ENCODE data around the gene DPH6.
"Not testable (repeated sequence)": the region's sequence is repeated elsewhere in the genome, so short reads cannot be mapped to it uniquely, and the experiment has no call there.

Gene DPH6

DNA sequence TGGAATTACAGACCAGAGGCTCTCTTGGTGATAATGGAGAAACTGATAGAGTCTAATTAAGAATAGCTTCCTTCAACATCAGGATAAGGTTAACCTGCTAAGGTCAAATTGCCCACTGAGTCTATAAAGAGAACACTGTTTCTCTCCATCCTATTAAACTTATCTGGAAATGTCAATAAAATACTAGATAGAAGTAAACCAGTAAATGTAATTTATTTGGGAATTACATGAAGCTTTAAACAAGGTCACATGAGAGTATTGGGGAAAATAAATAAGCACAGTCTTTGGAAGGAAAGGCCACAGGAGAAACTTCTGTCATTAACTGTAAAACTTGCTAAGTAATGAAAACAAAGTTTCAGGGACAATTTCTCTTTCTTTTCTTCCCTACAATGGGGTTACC is 118.5 kb downstream of the DPH6 start:
- Histone ChIP-seq H4K20me1 (no peaks in the 10 kb centered on the region), H3K27me3 (no peaks in the 10 kb centered on the region), H3K27ac (no peak overlapping the region), H3K36me3 (no peaks in the 10 kb centered on the region), H3K4me1 (no peaks in the 10 kb centered on the region), H3K9me3 (no peaks in the 10 kb centered on the region), H3K9ac (no peak overlapping the region), H3K4me2 (no peak overlapping the region), H3K4me3 (no peak overlapping the region)
- no peak for TF ChIP-seq Cebpa-rat (IDR thresholded peaks at IDR 0.05)

DNA sequence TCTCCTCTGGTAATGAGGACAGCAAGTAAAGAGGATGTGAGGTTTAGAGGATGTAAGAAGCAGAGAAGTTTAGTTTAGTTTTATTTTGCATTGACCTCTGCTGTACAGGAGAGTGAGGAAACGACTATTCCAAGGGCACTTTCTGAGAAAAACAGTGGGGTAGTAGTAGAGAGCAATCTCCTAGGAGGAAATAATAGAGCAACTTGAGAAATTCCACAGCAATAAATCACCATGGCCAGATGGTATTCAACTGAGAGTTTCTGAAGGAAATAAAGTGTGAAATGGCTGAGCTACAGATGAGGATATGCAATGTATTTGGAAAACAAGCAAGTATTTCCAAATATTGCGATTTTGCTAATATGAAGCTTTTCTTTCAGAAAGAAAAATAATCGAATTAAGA is 118.9 kb downstream of the DPH6 start:
- Histone ChIP-seq H3K4me2 (no peak overlapping the region), H3K4me1 (no peaks in the 10 kb centered on the region), H3K4me3 (no peak overlapping the region), H3K27me3 (no peaks in the 10 kb centered on the region), H3K27ac (no peak overlapping the region), H3K36me3 (no peaks in the 10 kb centered on the region), H4K20me1 (no peaks in the 10 kb centered on the region), H3K9me3 (no peaks in the 10 kb centered on the region), H3K9ac (no peak overlapping the region)
- TF ChIP-seq Cebpa-rat (IDR thresholded peaks at IDR 0.05), result no peak

DNA sequence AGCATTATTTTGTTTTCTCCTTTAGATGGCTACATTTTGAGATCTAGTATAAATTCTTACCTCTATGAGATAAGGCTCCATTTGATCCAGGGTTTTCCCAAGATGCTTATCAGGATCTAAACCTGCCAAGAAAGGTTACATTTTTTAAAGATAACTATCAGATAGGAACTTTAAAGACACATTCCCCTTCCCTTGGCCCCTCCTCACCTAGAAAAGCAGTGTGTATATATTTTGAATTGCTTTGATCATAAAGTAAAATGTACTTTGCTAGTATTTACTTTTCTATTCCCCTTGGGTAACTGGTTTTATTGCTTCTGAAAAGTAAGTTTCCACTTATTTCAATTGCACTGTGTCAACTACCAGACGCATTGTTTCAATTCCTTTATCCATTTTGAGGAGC is 135.2 kb downstream of the DPH6 start:
- no peaks in the 10 kb centered on the region for H3K9me3 ChIP-seq
- no peak for TF ChIP-seq Cebpa-rat (IDR thresholded peaks at IDR 0.05)
- no peaks in the 10 kb centered on the region for H3K27me3 ChIP-seq
- H3K9ac ChIP-seq, result no peak overlapping the region
- no peak overlapping the region for H3K4me2 ChIP-seq
- H3K4me3 ChIP-seq, result no peak overlapping the region
- H3K4me1 ChIP-seq, result no peaks in the 10 kb centered on the region
- H3K36me3 ChIP-seq, result no peaks in the 10 kb centered on the region
- H4K20me1 ChIP-seq, result no peaks in the 10 kb centered on the region
- no peak overlapping the region for H3K27ac ChIP-seq

GRCh38 chr15:35399901-35400300 is 146.1 kb downstream of the DPH6 start:
- Histone ChIP-seq H3K9me3 (no peaks in the 10 kb centered on the region), H3K27ac (no peak overlapping the region), H3K4me3 (no peak overlapping the region), H3K27me3 (no peaks in the 10 kb centered on the region), H3K36me3 (no peaks in the 10 kb centered on the region), H4K20me1 (no peaks in the 10 kb centered on the region), H3K9ac (no peak overlapping the region), H3K4me1 (no peaks in the 10 kb centered on the region), H3K4me2 (no peak overlapping the region)
- no peak for TF ChIP-seq Cebpa-rat (IDR thresholded peaks at IDR 0.05)

- Histone ChIP-seq H3K4me1 (peaks cover 20% of the 10 kb centered on the region), H3K36me3 (no peaks in the 10 kb centered on the region), H4K20me1 (no peaks in the 10 kb centered on the region), H3K4me2 (no peak overlapping the region), H3K9ac (no peak overlapping the region), H3K27me3 (no peaks in the 10 kb centered on the region), H3K27ac (no peak overlapping the region), H3K4me3 (no peak overlapping the region), H3K9me3 (no peaks in the 10 kb centered on the region)
- no peak for TF ChIP-seq Cebpa-rat (IDR thresholded peaks at IDR 0.05)
Measured at GRCh38 chr15:35397027-35397426, 148.9 kb downstream of the DPH6 start.

GRCh38 chr15:35394416-35394815 is 151.5 kb downstream of the DPH6 start:
- no peak overlapping the region for H3K9ac ChIP-seq

DNA sequence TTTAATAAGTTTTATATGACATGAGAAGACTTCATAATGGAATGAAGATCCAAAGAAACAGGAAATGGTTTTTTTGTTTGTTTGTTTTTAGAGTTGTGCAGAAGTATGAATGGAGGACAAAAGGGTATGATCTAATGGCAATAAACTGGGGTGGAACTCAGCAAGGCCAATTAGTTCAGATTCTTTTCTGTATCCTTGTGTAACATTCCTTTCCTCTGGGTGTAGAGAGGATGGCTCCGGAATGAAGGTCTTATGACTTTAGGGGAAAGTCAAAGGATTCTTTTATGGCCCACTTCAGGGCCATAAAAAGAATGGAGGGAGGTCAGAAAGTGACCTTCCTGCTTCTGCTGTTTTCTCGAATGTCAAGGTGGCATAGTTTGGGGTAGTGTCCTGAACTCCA is 152.6 kb downstream of the DPH6 start:
- Histone ChIP-seq H3K9ac (no peak overlapping the region), H3K9me3 (peaks cover 7% of the 10 kb centered on the region; the same call in 1 of the 2 replicates), H3K27me3 (no peaks in the 10 kb centered on the region), H3K36me3 (no peaks in the 10 kb centered on the region), H3K27ac (no peak overlapping the region), H3K4me3 (no peak overlapping the region), H3K4me1 (peaks cover 20% of the 10 kb centered on the region), H3K4me2 (peak overlapping the region; percentile 61), H4K20me1 (no peaks in the 10 kb centered on the region)
- TF ChIP-seq Cebpa-rat (IDR thresholded peaks at IDR 0.05), result no peak

More at GRCh38 chr15:35394416-35394815, 151.5 kb downstream of the DPH6 start:
- no peaks in the 10 kb centered on the region for H3K27me3 ChIP-seq
- H3K4me1 ChIP-seq, result peaks cover 20% of the 10 kb centered on the region
- no peak overlapping the region for H3K27ac ChIP-seq
- H3K4me3 ChIP-seq, result no peak overlapping the region
- no peaks in the 10 kb centered on the region for H4K20me1 ChIP-seq
- H3K36me3 ChIP-seq, result no peaks in the 10 kb centered on the region
- TF ChIP-seq Cebpa-rat (IDR thresholded peaks at IDR 0.05), result no peak
- H3K4me2 ChIP-seq, result peak overlapping the region; percentile 61
- H3K9me3 ChIP-seq, result peaks cover 7% of the 10 kb centered on the region; the same call in 1 of the 2 replicates

DNA sequence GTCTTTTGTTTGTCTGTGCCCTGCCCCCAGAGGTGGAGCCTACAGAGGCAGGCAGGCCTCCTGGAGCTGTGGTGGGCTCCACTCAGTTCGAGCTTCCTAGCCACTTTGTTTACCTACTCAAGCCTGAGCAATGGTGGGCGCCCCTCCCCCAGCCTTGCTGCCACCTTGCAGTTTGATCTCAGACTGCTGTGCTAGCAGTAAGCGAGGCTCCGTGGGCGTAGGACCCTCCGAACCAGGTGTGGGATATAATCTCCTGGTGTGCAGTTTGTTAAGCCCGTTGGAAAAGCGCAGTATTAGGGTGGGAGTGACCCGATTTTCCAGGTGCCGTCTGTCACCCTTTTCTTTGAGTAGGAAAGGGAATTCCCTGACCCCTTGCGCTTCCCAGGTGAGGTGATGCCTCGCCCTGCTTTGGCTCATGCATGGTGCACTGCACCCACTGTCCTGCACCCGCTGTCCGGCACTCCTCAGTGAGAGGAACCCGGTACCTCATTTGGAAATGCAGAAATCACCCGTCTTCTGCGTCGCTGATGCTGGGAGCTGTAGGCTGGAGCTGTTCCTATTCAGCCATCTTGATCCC is 154.5 kb downstream of the DPH6 start:
- H3K4me2 ChIP-seq, H3K36me3 ChIP-seq, H3K4me3 ChIP-seq, H3K27me3 ChIP-seq, H4K20me1 ChIP-seq, H3K9me3 ChIP-seq, H3K9ac ChIP-seq, H3K27ac ChIP-seq: not testable (repeated sequence)
- H3K4me1 ChIP-seq, result peaks cover 20% of the 10 kb centered on the region

DNA sequence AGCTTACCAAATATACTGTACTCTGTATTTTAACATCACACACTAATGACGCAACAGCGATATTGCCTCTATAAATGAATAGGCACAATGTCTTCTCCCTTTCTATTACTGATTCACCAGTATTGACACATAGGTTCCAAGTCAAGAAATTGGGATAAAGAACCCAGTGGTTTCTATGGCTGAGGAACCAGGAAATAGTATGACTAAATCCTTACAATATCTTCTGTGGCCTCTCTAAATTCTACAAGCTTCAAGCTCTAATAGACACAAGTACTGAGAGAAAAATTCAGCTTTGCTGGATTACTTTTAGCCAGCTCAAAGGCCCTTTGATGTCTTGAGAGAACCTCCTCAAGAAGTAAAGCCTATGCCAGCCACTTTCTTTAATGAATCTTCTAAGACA is 162.5 kb downstream of the DPH6 start:
- no peak for TF ChIP-seq Cebpa-rat (IDR thresholded peaks at IDR 0.05)
- H3K27ac ChIP-seq, result no peak overlapping the region

DNA sequence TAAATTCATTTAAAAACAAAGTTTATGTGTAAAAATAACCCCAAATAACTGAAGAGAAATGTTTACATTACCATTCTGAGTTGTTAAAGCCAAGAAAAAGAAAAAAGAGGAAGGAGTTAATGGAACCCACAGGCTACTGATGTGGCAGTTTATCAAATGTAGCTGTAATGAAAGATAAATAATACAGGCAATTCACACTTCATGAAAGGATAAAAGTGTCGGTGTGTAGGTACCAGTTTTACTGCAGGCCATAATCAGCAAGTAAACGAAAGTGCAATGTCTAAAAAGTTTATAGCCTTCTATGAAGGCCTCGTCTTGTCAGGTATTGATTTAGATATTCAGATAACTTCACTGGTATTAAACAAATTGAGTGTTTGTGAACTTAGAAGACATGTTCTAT is 164.6 kb downstream of the DPH6 start:
- Histone ChIP-seq H3K9me3 (no peaks in the 10 kb centered on the region), H3K4me3 (no peak overlapping the region), H3K27me3 (no peaks in the 10 kb centered on the region), H3K4me2 (no peak overlapping the region), H3K4me1 (no peaks in the 10 kb centered on the region), H3K36me3 (no peaks in the 10 kb centered on the region), H3K9ac (no peak overlapping the region), H3K27ac (no peak overlapping the region), H4K20me1 (no peaks in the 10 kb centered on the region)
- no peak for TF ChIP-seq Cebpa-rat (IDR thresholded peaks at IDR 0.05)

More for the DNA sequence above, 162.5 kb downstream of the DPH6 start:
- no peaks in the 10 kb centered on the region for H3K36me3 ChIP-seq
- no peaks in the 10 kb centered on the region for H3K4me1 ChIP-seq
- no peaks in the 10 kb centered on the region for H4K20me1 ChIP-seq
- H3K4me2 ChIP-seq, result no peak overlapping the region
- H3K4me3 ChIP-seq, result no peak overlapping the region
- no peaks in the 10 kb centered on the region for H3K27me3 ChIP-seq
- H3K9me3 ChIP-seq, result no peaks in the 10 kb centered on the region
- H3K9ac ChIP-seq, result no peak overlapping the region

DNA sequence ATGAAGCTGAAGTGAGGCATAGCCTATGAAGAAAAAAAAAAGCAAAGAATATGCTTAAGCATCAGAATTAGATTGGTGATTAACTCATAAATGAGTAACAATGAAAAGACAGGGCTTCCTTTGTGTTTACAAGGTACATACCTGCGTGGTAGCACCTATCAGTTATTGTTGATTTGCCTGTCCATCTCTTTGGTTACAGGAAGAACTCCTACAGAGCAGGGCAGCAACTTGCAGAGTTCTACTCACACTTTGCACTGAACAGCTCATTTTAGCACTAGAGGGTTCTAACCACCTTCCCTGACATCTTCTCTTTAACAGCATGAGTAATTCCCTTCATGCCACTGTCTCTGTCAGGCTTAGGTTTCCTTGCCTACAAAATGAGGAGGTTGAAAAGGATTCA is 166.0 kb downstream of the DPH6 start:
- no peak for TF ChIP-seq Cebpa-rat (IDR thresholded peaks at IDR 0.05)

DNA sequence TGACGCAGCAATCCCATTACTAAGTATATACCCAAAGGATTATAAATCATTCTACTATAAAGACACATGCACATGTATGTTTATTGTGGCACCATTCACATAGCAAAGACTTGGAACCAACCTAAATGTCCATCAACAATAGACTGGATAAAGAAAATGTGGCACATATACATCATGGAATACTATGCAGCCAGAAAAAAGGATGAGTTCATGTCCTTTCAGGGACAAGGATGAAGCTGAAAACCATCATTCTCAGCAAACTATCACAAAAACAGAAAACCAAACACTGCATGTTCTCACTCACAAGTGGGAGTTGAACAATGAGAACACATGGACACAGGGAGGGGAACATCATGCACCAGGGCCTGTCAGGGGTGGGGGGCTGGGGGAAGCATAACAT is 167.5 kb downstream of the DPH6 start:
- not testable (repeated sequence) for H3K4me3 ChIP-seq, H3K27me3 ChIP-seq, H3K4me1 ChIP-seq, H3K36me3 ChIP-seq, H3K9ac ChIP-seq, H3K9me3 ChIP-seq, H3K27ac ChIP-seq, H3K4me2 ChIP-seq, H4K20me1 ChIP-seq

More for the DNA sequence above, 166.0 kb downstream of the DPH6 start:
- H3K9ac ChIP-seq, result no peak overlapping the region
- no peak overlapping the region for H3K27ac ChIP-seq
- H3K27me3 ChIP-seq, result no peaks in the 10 kb centered on the region
- no peaks in the 10 kb centered on the region for H3K36me3 ChIP-seq
- H4K20me1 ChIP-seq, result no peaks in the 10 kb centered on the region
- no peaks in the 10 kb centered on the region for H3K4me1 ChIP-seq
- no peak overlapping the region for H3K4me2 ChIP-seq
- H3K4me3 ChIP-seq, result no peak overlapping the region
- no peaks in the 10 kb centered on the region for H3K9me3 ChIP-seq
